Measurements from ENCODE around the gene INPP5D.

The INPP5D gene

GRCh38 chr2:233107831-233108300, 47.7 kb downstream of the INPP5D start:
- no peak for DNase-seq (ENCODE audit: low read depth)
- TF ChIP-seq, protein P1, sequence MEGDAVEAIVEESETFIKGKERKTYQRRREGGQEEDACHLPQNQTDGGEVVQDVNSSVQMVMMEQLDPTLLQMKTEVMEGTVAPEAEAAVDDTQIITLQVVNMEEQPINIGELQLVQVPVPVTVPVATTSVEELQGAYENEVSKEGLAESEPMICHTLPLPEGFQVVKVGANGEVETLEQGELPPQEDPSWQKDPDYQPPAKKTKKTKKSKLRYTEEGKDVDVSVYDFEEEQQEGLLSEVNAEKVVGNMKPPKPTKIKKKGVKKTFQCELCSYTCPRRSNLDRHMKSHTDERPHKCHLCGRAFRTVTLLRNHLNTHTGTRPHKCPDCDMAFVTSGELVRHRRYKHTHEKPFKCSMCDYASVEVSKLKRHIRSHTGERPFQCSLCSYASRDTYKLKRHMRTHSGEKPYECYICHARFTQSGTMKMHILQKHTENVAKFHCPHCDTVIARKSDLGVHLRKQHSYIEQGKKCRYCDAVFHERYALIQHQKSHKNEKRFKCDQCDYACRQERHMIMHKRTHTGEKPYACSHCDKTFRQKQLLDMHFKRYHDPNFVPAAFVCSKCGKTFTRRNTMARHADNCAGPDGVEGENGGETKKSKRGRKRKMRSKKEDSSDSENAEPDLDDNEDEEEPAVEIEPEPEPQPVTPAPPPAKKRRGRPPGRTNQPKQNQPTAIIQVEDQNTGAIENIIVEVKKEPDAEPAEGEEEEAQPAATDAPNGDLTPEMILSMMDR (IDR thresholded peaks at IDR 0.05; ENCODE audit: insufficient read depth, low read depth, low read length, missing control alignments): no peak
- no peak overlapping the region for H3K4me3 ChIP-seq (ENCODE audit: low read depth, low read length)

DNA sequence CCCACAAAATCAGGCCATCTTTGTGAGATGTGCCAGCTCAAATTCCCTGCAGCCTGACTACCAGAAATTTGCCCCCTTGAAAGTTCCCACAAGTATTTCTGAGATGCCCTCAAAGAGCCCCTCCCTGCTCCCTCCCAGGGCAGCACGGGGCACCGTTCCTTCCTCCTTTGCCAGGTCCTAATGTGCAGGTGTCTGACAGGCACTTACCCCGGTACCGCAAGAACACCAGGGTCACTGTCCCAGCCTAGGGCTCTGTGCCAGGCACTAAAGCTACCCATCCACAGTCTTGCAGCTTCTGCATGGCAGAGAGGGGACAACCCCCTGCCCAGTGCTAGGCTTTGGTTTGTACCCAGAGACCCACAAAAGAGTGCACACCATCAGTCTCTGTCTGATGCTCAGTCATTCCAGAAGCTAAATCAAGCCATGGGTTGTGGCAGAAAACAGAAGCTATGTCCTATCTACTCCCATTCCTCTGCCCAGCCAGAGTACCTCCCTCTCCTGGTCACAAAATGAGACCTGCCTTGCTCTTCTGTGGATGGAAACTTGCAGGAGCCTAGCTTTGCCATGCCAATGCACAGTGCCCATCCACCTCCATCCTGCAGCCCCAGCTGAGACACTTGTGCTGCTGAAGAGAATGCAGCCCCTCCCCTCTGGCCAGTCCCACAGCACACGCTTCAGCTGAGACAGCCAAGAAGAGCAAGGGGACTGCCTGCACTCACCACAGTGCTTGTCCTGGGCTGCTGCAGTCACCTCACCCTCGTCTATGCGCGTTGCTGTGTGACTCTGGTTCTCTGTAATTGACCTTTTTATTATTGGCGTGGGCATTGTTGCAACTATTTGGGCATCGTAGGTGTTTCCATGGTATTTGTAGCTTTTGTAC, 48.7 kb downstream of the INPP5D start:
- H3K4me3 ChIP-seq (ENCODE audit: low read depth, low read length): no peak overlapping the region
- DNase-seq (ENCODE audit: low read depth): peak; percentile 36
- TF ChIP-seq, protein P1 (IDR thresholded peaks at IDR 0.05; ENCODE audit: insufficient read depth, low read depth, low read length, missing control alignments): no peak

GRCh38 chr2:233111427-233111826, 51.3 kb downstream of the INPP5D start:
- no peak for DNase-seq (ENCODE audit: low read depth)
- TF ChIP-seq, protein P1 (IDR thresholded peaks at IDR 0.05; ENCODE audit: insufficient read depth, low read depth, low read length, missing control alignments): no peak
- H3K4me3 ChIP-seq (ENCODE audit: low read depth, low read length): no peak overlapping the region

- TF ChIP-seq, protein P1 (IDR thresholded peaks at IDR 0.05; ENCODE audit: insufficient read depth, low read depth, low read length, missing control alignments): no peak
- no peak overlapping the region for H3K4me3 ChIP-seq (ENCODE audit: low read depth, low read length)
- DNase-seq (ENCODE audit: low read depth): no peak
Measured at GRCh38 chr2:233112329-233112728, 52.2 kb downstream of the INPP5D start.

DNA sequence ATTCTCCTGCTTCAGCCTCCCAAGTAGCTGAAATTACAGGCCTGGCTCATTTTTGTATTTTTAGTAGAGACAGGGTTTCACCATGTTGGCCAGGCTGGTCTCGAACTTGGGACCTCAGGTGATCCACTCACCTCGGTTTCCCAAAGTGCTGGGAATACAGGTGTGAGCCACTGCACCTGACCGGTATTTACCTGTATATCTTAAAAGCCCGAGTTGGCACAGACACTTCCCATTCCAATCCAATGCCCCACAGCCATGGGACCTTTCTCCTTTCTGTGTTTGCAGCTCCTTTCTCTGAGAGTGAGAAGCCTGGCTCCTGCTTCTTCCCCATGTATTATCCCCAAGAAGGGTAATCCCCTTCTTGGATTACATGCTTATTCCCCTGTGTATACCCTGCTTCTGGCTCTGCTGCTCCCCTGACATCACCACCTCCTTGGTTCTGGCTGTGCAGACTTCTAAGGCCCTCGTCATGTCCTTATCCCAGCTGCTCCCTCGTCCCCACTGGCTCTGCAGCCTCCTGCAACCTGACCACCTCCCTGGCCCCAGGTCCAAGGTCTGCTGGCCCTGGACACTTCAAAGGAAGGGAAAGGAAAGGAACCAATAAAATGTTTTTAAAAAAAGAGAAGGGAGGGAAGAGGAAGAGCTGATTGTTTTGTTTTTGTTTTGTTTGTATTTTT, 52.8 kb downstream of the INPP5D start:
- TF ChIP-seq, protein P1 (IDR thresholded peaks at IDR 0.05; ENCODE audit: insufficient read depth, low read depth, low read length, missing control alignments): no peak
- H3K4me3 ChIP-seq (ENCODE audit: low read depth, low read length): no peak overlapping the region
- DNase-seq (ENCODE audit: low read depth): no peak

DNA sequence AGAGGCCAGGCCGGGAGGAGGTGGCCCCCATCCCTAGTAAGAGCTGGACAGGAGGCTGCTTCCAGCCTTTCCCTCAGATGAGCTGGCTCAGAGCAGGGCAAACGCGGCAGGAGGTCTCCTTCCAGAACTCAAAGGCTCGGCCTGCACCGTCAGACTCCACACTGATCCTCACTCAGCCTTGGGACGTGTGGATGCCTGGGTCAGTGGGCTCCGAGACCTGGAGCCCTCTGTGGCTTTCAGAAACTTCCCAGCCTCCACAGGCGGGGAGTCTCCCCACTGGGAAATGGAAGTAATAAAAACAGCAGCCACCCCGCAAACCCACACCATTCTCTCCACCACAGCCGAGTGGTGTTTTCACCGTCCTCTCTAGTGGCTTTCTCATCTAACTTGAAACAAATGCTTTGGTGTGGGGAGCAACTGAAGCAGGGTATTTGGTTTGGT, 54.3 kb downstream of the INPP5D start:
- H3K4me3 ChIP-seq (ENCODE audit: low read depth, low read length): no peak overlapping the region
- TF ChIP-seq, protein P1 (IDR thresholded peaks at IDR 0.05; ENCODE audit: insufficient read depth, low read depth, low read length, missing control alignments): no peak
- no peak for DNase-seq (ENCODE audit: low read depth)

Measured in GM12865 (cell line).